ENCODE measurements around the gene NBPF9.
"Not testable (repeated sequence)": the region's sequence is repeated elsewhere in the genome, so short reads cannot be mapped to it uniquely, and the experiment has no call there.

The NBPF9 gene

DNA sequence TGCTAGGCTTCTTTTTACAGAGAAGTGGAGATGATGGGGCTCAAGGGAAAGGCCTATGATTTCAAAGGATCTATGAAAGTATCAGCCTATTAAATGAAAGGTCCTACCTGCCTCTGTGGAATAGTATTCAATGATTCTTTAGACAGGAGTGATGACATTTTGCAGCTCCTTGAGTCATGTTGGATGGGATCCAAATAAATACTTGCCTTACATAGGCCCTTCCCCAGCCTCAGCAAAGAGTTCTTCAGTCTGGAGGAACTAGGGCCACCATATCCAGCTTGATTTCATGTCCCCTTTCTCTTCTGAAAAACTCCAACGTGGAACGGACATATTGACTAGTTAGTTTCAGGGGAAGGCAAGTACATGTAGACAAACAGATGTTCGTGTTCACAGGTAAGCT, 87.8 kb downstream of the NBPF9 start:
- not testable (repeated sequence) for DNase-seq (ENCODE audit: low spot score)

DNA sequence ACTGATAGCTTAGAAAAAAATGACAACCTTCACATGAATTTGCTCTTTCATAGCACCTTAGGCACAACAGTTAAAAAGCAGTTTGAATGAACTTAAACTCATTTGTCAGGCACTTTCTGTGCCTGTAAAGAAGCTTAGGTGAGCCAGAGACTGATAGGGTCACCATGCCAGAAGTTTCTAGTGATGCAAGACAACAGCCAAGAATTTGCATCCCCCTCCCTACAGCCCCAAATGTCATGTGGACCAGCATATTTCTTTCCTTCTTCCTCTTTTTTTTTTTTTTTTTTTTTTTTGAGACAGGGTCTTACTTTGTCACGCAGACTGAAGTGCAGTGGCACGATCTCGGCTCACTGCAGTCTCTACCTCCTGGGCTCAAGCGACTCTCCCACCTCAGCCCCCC, 89.8 kb downstream of the NBPF9 start:
- not testable (repeated sequence) for DNase-seq (ENCODE audit: low spot score)

DNA sequence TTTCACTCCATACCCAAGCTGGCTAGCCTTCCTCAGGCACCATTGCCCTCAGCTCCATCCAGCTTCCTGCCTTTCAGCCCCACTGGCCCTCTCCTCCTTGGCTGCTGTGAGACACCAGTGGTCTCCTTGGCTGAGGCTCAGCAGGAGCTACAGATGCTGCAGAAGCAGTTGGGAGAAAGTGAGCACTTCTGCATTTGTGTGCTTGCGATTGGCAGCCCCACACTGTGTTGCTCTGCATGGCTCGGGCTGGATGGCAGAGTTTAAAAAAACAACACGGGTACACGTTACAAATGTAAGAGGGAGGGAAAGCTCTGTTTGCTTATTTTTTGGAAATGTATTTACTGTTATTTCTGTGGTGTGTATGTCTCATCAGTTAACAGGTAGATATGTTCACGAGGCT, 90.8 kb downstream of the NBPF9 start:
- DNase-seq (ENCODE audit: low spot score): not testable (repeated sequence)

DNA sequence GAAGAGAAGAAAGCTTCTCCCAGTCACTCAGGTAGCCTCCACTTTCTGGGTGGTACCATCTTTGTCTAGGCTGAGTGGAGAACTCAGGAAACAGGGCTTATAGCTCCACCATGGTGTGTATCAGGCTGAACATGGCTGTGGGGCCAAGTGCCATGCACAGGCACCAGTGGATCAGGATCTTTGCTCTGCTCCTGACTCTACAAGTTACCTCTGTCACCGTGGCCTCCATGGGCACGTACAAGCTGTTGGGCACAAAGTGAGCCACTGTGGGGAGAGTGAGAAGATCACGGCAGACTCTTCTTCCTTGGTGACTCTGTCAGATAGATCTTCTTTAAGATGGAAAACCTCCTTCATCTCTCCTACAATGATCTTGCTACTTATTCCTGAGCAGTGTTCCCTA, 93.6 kb downstream of the NBPF9 start:
- DNase-seq (ENCODE audit: low spot score): not testable (repeated sequence)

DNA sequence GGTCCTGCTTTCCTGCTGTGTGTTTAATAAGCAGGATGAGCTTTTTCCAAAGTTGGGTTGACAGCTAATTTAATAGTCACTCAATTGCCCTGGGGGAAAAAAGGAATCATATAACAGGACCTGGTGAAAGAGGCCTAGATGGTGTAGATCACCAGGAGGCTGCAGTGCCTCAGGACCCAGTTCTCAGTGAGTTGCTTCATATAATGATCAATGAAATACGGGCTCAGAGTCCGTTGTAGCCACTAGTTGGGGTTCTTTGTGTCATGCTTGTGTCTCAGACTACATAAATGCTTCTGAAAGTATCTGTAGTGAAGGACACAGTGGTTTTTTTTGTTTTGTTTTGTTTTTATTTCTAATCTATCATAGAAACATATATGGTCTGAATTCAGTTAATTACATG, 94.6 kb downstream of the NBPF9 start:
- DNase-seq (ENCODE audit: low spot score): not testable (repeated sequence)

DNA sequence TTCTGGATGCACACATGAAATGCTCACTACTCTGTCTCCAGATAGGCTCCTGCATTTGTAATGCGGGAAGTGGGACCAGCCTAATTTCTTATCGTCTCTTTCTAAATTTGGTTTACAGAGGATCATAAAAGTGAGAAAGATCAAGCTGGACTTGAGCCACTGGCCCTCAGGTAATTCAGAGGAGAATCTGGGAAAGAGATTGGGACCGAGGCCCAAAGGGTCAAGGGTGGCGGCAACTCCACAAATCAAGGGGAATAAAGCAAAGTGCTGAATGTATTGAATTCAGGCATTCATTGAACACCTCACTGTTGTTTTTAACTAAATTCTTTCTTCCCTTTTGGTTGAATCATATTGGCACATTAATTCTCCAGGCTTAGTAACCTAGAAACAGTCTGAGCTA, 95.0 kb downstream of the NBPF9 start:
- not testable (repeated sequence) for DNase-seq (ENCODE audit: low spot score)

Data from HuH-7.5 (cell line).